Endothelial cell (in vitro differentiated cells): ENCODE results near the gene MTHFS. TPM values are rescaled to one million over a fixed set of nuclear protein-coding genes. Genes with fewer than 3 reads are reported as not detected.
"Not testable (repeated sequence)": the region's sequence is repeated elsewhere in the genome, so short reads cannot be mapped to it uniquely, and the experiment has no call there.

Source experiments
- DNase-seq: peaks from one replicate; pipeline ENCODE4 v3.0.0; 2021; ENCODE audit warnings: low spot score
- H3K27ac Mint-ChIP-seq: one replicate; pipeline ENCODE4 v1.8.0; 2021; ENCODE audit warnings: mixed read lengths, inconsistent platforms; ENCODE audit not compliant: unreplicated experiment
- H3K27me3 Mint-ChIP-seq: one replicate; pipeline ENCODE4 v1.8.0; 2021; ENCODE audit warnings: mild to moderate bottlenecking, moderate library complexity, mixed read lengths, inconsistent platforms; ENCODE audit not compliant: unreplicated experiment
- H3K36me3 Mint-ChIP-seq: one replicate; pipeline ENCODE4 v1.8.0; 2021; ENCODE audit warnings: mild to moderate bottlenecking, low read depth, mixed read lengths, inconsistent platforms; ENCODE audit not compliant: unreplicated experiment
- H3K4me1 Mint-ChIP-seq: one replicate; pipeline ENCODE4 v1.8.0; 2021; ENCODE audit warnings: mild to moderate bottlenecking, mixed read lengths, inconsistent platforms; ENCODE audit not compliant: unreplicated experiment
- H3K4me3 Mint-ChIP-seq: one replicate; pipeline ENCODE4 v1.8.0; 2021; ENCODE audit warnings: mild to moderate bottlenecking, mixed read lengths, inconsistent platforms; ENCODE audit not compliant: unreplicated experiment
- H3K9me3 Mint-ChIP-seq: one replicate; pipeline ENCODE4 v1.8.0; 2021; ENCODE audit warnings: mixed read lengths, inconsistent platforms; ENCODE audit not compliant: unreplicated experiment
- CTCF ChIP-seq: fragments of 200-600 bp; sonication (generic); IDR thresholded peaks from one replicate; pipeline ENCODE4 v1.5.0; 2021; ENCODE audit warnings: antibody characterized with exemption; ENCODE audit not compliant: unreplicated experiment
- total RNA-seq: library from RNA; stranded (reverse); fragmentation: NEBNext Ultra II Directional; extraction: Animal tissue kit (Norgen Biotek cat#: 25700); gene quantifications from one replicate; pipeline ENCODE4 v1.2.1, GENCODE V29; 2021; ENCODE audit not compliant: unreplicated experiment

The MTHFS gene
- total RNA-seq, 1 donor from 2014 or later: 16.2 TPM

- no peak for TF ChIP-seq CTCF
- Mint-ChIP-seq H3K27ac (peak overlapping the region; percentile 62), H3K27me3 (peaks cover 6% of the 10 kb centered on the region), H3K36me3 (no peaks in the 10 kb centered on the region), H3K4me1 (peaks cover 32% of the 10 kb centered on the region), H3K9me3 (no peaks in the 10 kb centered on the region), H3K4me3 (no peak overlapping the region)
- DNase-seq: no peak
These were observed 3.3 kb upstream of the MTHFS start for GRCh38 chr15:79900087-79900486.

GRCh38 chr15:79898786-79899185 lies 2.0 kb upstream of the MTHFS start:
- not testable (repeated sequence) for H3K9me3 Mint-ChIP-seq, H3K36me3 Mint-ChIP-seq, H3K27me3 Mint-ChIP-seq, H3K4me3 Mint-ChIP-seq, H3K27ac Mint-ChIP-seq, DNase-seq
- H3K4me1 Mint-ChIP-seq: peaks cover 34% of the 10 kb centered on the region

GRCh38 chr15:79898369-79898768 lies 1.6 kb upstream of the MTHFS start:
- no peak for DNase-seq
- no peak overlapping the region for H3K4me3 Mint-ChIP-seq
- peaks cover 31% of the 10 kb centered on the region for H3K4me1 Mint-ChIP-seq
- H3K9me3 Mint-ChIP-seq: no peaks in the 10 kb centered on the region
- TF ChIP-seq CTCF: no peak
- H3K36me3 Mint-ChIP-seq: no peaks in the 10 kb centered on the region
- peaks cover 6% of the 10 kb centered on the region for H3K27me3 Mint-ChIP-seq
- no peak overlapping the region for H3K27ac Mint-ChIP-seq

GRCh38 chr15:79897701-79898113 lies 893 bp upstream of the MTHFS start:
- Mint-ChIP-seq H3K4me3 (peak overlapping the region; percentile 88), H3K27ac (no peak overlapping the region), H3K27me3 (peaks cover 6% of the 10 kb centered on the region), H3K36me3 (no peaks in the 10 kb centered on the region), H3K4me1 (peaks cover 31% of the 10 kb centered on the region), H3K9me3 (no peaks in the 10 kb centered on the region)
- no peak for TF ChIP-seq CTCF
- DNase-seq: no peak

- H3K4me3 Mint-ChIP-seq: peak overlapping the region; percentile 88
- H3K36me3 Mint-ChIP-seq: peaks cover 1% of the 10 kb centered on the region
- no peaks in the 10 kb centered on the region for H3K9me3 Mint-ChIP-seq
- no peak overlapping the region for H3K27ac Mint-ChIP-seq
- no peak for TF ChIP-seq CTCF
- H3K27me3 Mint-ChIP-seq: peaks cover 6% of the 10 kb centered on the region
- H3K4me1 Mint-ChIP-seq: peaks cover 28% of the 10 kb centered on the region
- DNase-seq: no peak
These were observed 515 bp upstream of the MTHFS start for GRCh38 chr15:79897380-79897678.
